ENCODE data around the gene SNX13. TPM values are rescaled to one million over a fixed set of nuclear protein-coding genes. Genes with fewer than 3 reads are reported as not detected.

SNX13 gene
- total and polyA plus RNA-seq, 9 of the 15 experiments (the other 6 are each of a cell fraction or from before 2014, with no cell fraction given): 5.6 to 33.2 (median 25.4) TPM

- ATAC-seq (0 out of 3 replicates have a peak, but pooled peaks have one; percentile 25), DNase-seq (ENCODE audit: extremely low read depth in 1 of 4, low spot score in 3 of 4) (no peak), FAIRE-seq (no peak)
- H3K27ac ChIP-seq (ENCODE audit: extremely low read depth, low read depth, low read length): no peak overlapping the region
- no peaks in the 10 kb centered on the region for H3K27me3 ChIP-seq (ENCODE audit: control insufficient read depth in 2 of 2, insufficient read depth in 2 of 2, low read length in 2 of 2)
- in situ Hi-C loops (cut with MboI): loop anchor here (10.0 kb wide), 1 partner anchor 552 kb away; no protein-coding TSS in a partner anchor
- POLR2A ChIA-PET: interaction anchor here (0.6 kb wide), 1 partner anchor 552 kb away, joined by 4 read pairs; no protein-coding TSS in a partner anchor
- BruUV-seq (replicated peaks): no TSS peak
- H3K4me3 ChIP-seq: no peak overlapping the region
- no peaks in the 10 kb centered on the region for H3K36me3 ChIP-seq (ENCODE audit: control insufficient read depth, insufficient read depth, low read length)
- H4K20me1 ChIP-seq (replicated peaks; ENCODE audit: control insufficient read depth, insufficient read depth, low read length): no peaks in the 10 kb centered on the region
- H3K4me1 ChIP-seq (replicated peaks in 1 of 2; ENCODE audit: control insufficient read depth in 2 of 2, insufficient read depth in 2 of 2, low read length in 2 of 2): no peaks in the 10 kb centered on the region
- H3K9me1 ChIP-seq (ENCODE audit: control insufficient read depth, insufficient read depth, low read length): no peaks in the 10 kb centered on the region
- no peak overlapping the region for H3K9ac ChIP-seq (ENCODE audit: insufficient read depth in 1 of 2, low read depth in 2 of 2, low read length in 2 of 2)
- no peak overlapping the region for H2AFZ ChIP-seq (ENCODE audit: low read depth, low read length)
- intact Hi-C loops (cut with micrococcal nuclease): loop anchor here (5.0 kb wide), 1 partner anchor 90 kb away; no protein-coding TSS in a partner anchor
- CTCF ChIA-PET (ENCODE audit: low intra/inter-chr PET ratio): no interaction called here
- H3K79me2 ChIP-seq (ENCODE audit: control insufficient read depth, insufficient read depth, low read length): no peaks in the 10 kb centered on the region
- no peak overlapping the region for H3K4me2 ChIP-seq (ENCODE audit: insufficient read depth, low read length)
- H3K9me3 ChIP-seq (replicated peaks; ENCODE audit: control insufficient read depth, insufficient read depth, low read depth, low read length): no peaks in the 10 kb centered on the region
- WGBS (ENCODE audit: insufficient coverage, low coverage, missing lambda C conversion rate): 17% methylated on average over 4 of the region's 4 CpGs
- no peak for TF ChIP-seq HINFP (tag; conservative IDR thresholded peaks at IDR 0.05; ENCODE audit: low read depth)
- TF ChIP-seq JUND (IDR thresholded peaks at IDR 0.05; ENCODE audit: borderline replicate concordance, low read depth, low read length): no peak
- TF ChIP-seq JUND (tag; IDR thresholded peaks at IDR 0.05; ENCODE audit: borderline replicate concordance, low read depth, low read length): no peak
- no peak for TF ChIP-seq STAT6 (CRISPR knock-in tag; IDR thresholded peaks at IDR 0.05)
- TF ChIP-seq STAT5A (IDR thresholded peaks at IDR 0.05; ENCODE audit: borderline replicate concordance, low read length): no peak
- no peak for TF ChIP-seq KDM5B (IDR thresholded peaks at IDR 0.05; ENCODE audit: insufficient replicate concordance, low read depth, low read length)
- no peak for TF ChIP-seq ZFPM2 (CRISPR knock-in tag; IDR thresholded peaks at IDR 0.05)
- no peak for TF ChIP-seq ZNF133 (CRISPR knock-in tag; IDR thresholded peaks at IDR 0.05)
- TF ChIP-seq, protein P1, sequence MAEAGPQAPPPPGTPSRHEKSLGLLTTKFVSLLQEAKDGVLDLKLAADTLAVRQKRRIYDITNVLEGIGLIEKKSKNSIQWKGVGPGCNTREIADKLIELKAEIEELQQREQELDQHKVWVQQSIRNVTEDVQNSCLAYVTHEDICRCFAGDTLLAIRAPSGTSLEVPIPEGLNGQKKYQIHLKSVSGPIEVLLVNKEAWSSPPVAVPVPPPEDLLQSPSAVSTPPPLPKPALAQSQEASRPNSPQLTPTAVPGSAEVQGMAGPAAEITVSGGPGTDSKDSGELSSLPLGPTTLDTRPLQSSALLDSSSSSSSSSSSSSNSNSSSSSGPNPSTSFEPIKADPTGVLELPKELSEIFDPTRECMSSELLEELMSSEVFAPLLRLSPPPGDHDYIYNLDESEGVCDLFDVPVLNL (CRISPR knock-in tag; IDR thresholded peaks at IDR 0.05; ENCODE audit: low read depth): no peak
- TF ChIP-seq ZNF124 (CRISPR knock-in tag; IDR thresholded peaks at IDR 0.05): no peak
- TF ChIP-seq SRSF1 (IDR thresholded peaks at IDR 0.05; ENCODE audit: low read depth, low read length): no peak
- TF ChIP-seq IRF2 (CRISPR knock-in tag; IDR thresholded peaks at IDR 0.05): no peak
- TF ChIP-seq ZNF232 (CRISPR knock-in tag; IDR thresholded peaks at IDR 0.05): no peak
- TF ChIP-seq, protein P2, sequence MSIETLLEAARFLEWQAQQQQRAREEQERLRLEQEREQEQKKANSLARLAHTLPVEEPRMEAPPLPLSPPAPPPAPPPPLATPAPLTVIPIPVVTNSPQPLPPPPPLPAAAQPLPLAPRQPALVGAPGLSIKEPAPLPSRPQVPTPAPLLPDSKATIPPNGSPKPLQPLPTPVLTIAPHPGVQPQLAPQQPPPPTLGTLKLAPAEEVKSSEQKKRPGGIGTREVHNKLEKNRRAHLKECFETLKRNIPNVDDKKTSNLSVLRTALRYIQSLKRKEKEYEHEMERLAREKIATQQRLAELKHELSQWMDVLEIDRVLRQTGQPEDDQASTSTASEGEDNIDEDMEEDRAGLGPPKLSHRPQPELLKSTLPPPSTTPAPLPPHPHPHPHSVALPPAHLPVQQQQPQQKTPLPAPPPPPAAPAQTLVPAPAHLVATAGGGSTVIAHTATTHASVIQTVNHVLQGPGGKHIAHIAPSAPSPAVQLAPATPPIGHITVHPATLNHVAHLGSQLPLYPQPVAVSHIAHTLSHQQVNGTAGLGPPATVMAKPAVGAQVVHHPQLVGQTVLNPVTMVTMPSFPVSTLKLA (conservative IDR thresholded peaks at IDR 0.05): no peak
- no peak for TF ChIP-seq PYGO2 (tag; IDR thresholded peaks at IDR 0.05)
Observed at GRCh38 chr7:17772581-17773288, 167.6 kb downstream of the SNX13 start.

Data from K562 (cell line).